Neural crest cell (in vitro differentiated cells): Measurements from ENCODE around the gene CACNA2D3. TPM values are rescaled to one million over a fixed set of nuclear protein-coding genes. Genes with fewer than 3 reads are reported as not detected.

Experiments
- DNase-seq: peaks from one replicate; pipeline ENCODE4 v3.0.0; 2021; ENCODE audit warnings: low read depth, mixed read lengths, low spot score
- H3K27ac Mint-ChIP-seq: one replicate; pipeline ENCODE4 v1.8.0; 2021; ENCODE audit warnings: mild to moderate bottlenecking, mixed read lengths; ENCODE audit not compliant: unreplicated experiment
- H3K27me3 Mint-ChIP-seq: 2 replicates; pipeline ENCODE4 v1.8.0; 2021; ENCODE audit warnings: low read depth, mild to moderate bottlenecking, mixed read lengths
- H3K36me3 Mint-ChIP-seq: 2 replicates; pipeline ENCODE4 v1.8.0; 2021; ENCODE audit warnings: low read depth, mild to moderate bottlenecking, mixed read lengths
- H3K4me1 Mint-ChIP-seq: 2 replicates; pipeline ENCODE4 v1.8.0; 2021; ENCODE audit warnings: mixed read lengths
- H3K4me3 Mint-ChIP-seq: one replicate; pipeline ENCODE4 v1.8.0; 2021; ENCODE audit warnings: mild to moderate bottlenecking, mixed read lengths
- H3K9me3 Mint-ChIP-seq: 2 replicates; pipeline ENCODE4 v1.8.0; 2021; ENCODE audit warnings: mixed read lengths
- total RNA-seq: library from RNA; stranded (reverse); gene quantifications from 2 replicates; pipeline ENCODE4 v1.2.1, GENCODE V29; 2021
- TF ChIP-seq, protein P1 (sequence below): fragments of 200-600 bp; sonication (generic); conservative IDR thresholded peaks from 2 replicates; pipeline ENCODE4 v1.5.0; 2021; ENCODE audit warnings: antibody characterized with exemption, mild to moderate bottlenecking

Gene CACNA2D3
- total RNA-seq, 1 donor from 2014 or later = 0.82 TPM

DNA sequence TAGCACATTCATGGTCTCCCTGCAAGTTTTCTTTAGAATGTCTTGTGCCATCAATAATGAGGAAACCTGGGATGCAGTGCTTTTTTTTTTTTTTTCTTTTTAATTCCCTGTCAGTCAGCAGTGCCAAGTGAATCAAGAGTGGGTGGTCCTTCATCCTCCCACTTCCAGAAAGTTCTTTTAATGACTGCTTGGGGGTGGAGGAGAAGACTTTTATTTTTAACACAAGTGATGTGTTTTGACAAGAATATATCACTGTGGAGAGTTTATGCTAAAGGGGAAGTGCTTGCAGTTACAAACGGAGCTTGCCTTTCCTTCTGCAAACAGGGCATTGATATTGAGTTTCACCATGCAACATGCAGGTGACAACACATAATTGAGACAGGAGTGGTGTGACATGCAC is 69.7 kb downstream of the CACNA2D3 start:
- DNase-seq = no peak
- H3K27ac Mint-ChIP-seq = no peak overlapping the region
- no peaks in the 10 kb centered on the region for H3K9me3 Mint-ChIP-seq

GRCh38 chr3:54193093-54193492 is 70.7 kb downstream of the CACNA2D3 start:
- Mint-ChIP-seq H3K27me3 (peaks cover 24% of the 10 kb centered on the region), H3K4me1 (no peaks in the 10 kb centered on the region), H3K9me3 (no peaks in the 10 kb centered on the region), H3K4me3 (no peak overlapping the region), H3K27ac (no peak overlapping the region), H3K36me3 (no peaks in the 10 kb centered on the region)
- DNase-seq = no peak
- TF ChIP-seq, protein P1, sequence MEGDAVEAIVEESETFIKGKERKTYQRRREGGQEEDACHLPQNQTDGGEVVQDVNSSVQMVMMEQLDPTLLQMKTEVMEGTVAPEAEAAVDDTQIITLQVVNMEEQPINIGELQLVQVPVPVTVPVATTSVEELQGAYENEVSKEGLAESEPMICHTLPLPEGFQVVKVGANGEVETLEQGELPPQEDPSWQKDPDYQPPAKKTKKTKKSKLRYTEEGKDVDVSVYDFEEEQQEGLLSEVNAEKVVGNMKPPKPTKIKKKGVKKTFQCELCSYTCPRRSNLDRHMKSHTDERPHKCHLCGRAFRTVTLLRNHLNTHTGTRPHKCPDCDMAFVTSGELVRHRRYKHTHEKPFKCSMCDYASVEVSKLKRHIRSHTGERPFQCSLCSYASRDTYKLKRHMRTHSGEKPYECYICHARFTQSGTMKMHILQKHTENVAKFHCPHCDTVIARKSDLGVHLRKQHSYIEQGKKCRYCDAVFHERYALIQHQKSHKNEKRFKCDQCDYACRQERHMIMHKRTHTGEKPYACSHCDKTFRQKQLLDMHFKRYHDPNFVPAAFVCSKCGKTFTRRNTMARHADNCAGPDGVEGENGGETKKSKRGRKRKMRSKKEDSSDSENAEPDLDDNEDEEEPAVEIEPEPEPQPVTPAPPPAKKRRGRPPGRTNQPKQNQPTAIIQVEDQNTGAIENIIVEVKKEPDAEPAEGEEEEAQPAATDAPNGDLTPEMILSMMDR = no peak

More for the DNA sequence above, 69.7 kb downstream of the CACNA2D3 start:
- Mint-ChIP-seq H3K4me3 (no peak overlapping the region), H3K4me1 (no peaks in the 10 kb centered on the region), H3K27me3 (peaks cover 23% of the 10 kb centered on the region), H3K36me3 (no peaks in the 10 kb centered on the region)
- TF ChIP-seq, protein P1 = no peak

DNA sequence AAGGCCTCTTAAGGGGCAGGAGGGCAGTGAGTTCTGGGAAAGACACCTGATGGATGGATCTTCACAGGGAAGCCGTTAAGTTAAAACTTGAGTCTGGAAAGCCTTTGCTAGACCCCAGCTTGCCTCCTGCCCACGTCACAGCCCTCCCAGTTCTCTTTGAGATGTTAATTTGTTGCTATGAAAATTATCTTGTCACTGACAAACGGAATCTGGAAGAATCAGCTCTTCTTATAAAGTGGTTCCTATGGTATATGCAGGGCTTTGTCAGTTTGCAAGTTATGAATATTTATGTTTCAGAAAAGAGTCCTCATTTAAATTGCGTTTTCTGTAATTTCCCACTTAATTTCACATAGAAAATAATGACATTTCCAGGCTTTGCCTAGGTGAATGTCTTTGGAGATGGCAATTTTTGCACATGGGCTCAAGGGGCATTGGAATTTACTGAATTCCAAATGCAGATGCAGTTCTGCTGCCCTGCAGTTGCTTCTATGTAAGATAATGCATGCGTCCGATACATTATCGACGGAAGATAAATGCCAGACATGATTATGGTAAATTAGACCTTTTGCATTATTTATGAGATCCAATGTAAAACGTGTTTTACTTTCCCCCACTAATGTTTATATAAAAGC is 74.1 kb downstream of the CACNA2D3 start:
- DNase-seq = no peak
- H3K4me3 Mint-ChIP-seq = no peak overlapping the region
- peaks cover 16% of the 10 kb centered on the region for H3K27me3 Mint-ChIP-seq
- peaks cover 4% of the 10 kb centered on the region for H3K4me1 Mint-ChIP-seq
- H3K27ac Mint-ChIP-seq = no peak overlapping the region
- no peaks in the 10 kb centered on the region for H3K36me3 Mint-ChIP-seq
- H3K9me3 Mint-ChIP-seq = no peaks in the 10 kb centered on the region
- TF ChIP-seq, protein P1 = no peak

DNA sequence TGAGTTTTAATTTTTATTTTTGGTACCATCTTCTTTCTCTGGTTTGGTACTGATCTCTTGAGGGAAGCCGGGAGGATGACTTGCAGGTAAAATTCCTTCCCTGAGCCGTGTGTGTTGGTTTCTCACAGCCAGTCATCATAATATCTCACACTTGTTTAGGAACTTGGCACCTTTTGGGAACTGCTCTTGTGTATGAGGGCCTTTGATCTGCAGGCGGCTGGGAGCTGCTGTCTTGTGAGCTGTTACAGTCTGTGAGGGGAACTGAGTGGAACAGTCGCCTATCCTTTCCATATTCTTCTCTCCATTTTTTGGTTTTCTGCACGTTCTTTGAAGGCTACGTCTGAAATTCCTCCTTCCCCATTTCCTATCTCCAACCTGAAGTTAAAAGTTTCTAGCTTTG is 75.2 kb downstream of the CACNA2D3 start:
- no peak for DNase-seq
- H3K9me3 Mint-ChIP-seq = no peaks in the 10 kb centered on the region
- no peak overlapping the region for H3K4me3 Mint-ChIP-seq
- TF ChIP-seq, protein P1 = no peak
- H3K27me3 Mint-ChIP-seq = peaks cover 12% of the 10 kb centered on the region
- peaks cover 9% of the 10 kb centered on the region for H3K4me1 Mint-ChIP-seq
- H3K27ac Mint-ChIP-seq = no peak overlapping the region
- no peaks in the 10 kb centered on the region for H3K36me3 Mint-ChIP-seq

DNA sequence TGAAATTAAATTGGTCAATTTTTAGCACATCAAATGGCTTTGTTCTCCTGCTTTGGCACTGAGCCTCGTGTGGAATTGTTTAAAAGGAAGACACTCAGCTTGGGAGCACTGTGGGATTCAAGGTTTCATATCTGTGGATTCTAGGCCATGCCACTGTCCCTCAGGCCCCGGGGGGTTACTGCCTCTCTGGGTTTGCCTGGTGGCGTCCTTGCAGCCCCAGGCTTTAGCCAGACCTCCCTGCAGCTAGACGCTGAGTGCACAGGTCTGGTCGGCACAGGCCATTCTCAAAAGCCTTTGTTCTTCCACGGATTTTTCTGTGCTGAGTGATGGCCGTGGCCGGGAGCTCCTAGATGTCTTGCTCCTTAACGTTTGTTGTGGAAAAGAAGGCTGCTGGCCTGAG is 76.2 kb downstream of the CACNA2D3 start:
- Mint-ChIP-seq H3K4me3 (no peak overlapping the region), H3K36me3 (no peaks in the 10 kb centered on the region), H3K4me1 (peaks cover 14% of the 10 kb centered on the region), H3K9me3 (no peaks in the 10 kb centered on the region), H3K27ac (no peak overlapping the region), H3K27me3 (peaks cover 10% of the 10 kb centered on the region)
- TF ChIP-seq, protein P1 = no peak
- no peak for DNase-seq
